DND-41 (cell line): ENCODE results near the gene NFE2L2.

Experiments
- ATAC-seq: fragments of 200-7000 bp; cut with Tn5 transposase; 3 replicates; pipeline ENCODE4 v1.9.1; 2021; ENCODE audit warnings: low read depth; ENCODE audit not compliant: insufficient read depth
- DNase-seq: peaks from one replicate; pipeline ENCODE4 v3.0.0-alpha.2; 2020
- H2AFZ ChIP-seq: 2 replicates; pipeline ENCODE4 v1.6.0; 2012; ENCODE audit warnings: low read depth, low read length
- H3K27ac ChIP-seq: 2 replicates; pipeline ENCODE4 v1.5.1; 2012; ENCODE audit warnings: low read length, inconsistent platforms
- H3K27me3 ChIP-seq: fragments of 200-600 bp; sonication (generic); 2 replicates; pipeline ENCODE4 v1.6.0; 2012; ENCODE audit warnings: low read length, mild to moderate bottlenecking, inconsistent platforms; ENCODE audit not compliant: insufficient read depth, poor library complexity
- H3K36me3 ChIP-seq: 2 replicates; pipeline ENCODE4 v1.5.1; 2012; ENCODE audit warnings: low read length, inconsistent platforms; ENCODE audit not compliant: insufficient read depth
- H3K4me1 ChIP-seq: 2 replicates; pipeline ENCODE4 v1.5.1; 2012; ENCODE audit warnings: mild to moderate bottlenecking, low read length; ENCODE audit not compliant: insufficient read depth
- H3K4me2 ChIP-seq: 2 replicates; pipeline ENCODE4 v1.6.0; 2012; ENCODE audit warnings: mild to moderate bottlenecking, moderate library complexity, low read length, inconsistent platforms; ENCODE audit not compliant: insufficient read depth
- H3K4me3 ChIP-seq, 2 experiments: fragments of 200-600 bp in 1 of 2; shearing (Covaris generic) in 1 of 2; 2 replicates each; pipeline ENCODE4 v1.5.1; 2012 to 2016; ENCODE audit warnings: inconsistent platforms in 2 of 2, low read length in 2 of 2, mild to moderate bottlenecking in 2 of 2, low read depth in 1 of 2, moderate library complexity in 1 of 2
- H3K79me2 ChIP-seq: 2 replicates; pipeline ENCODE4 v1.6.0; 2012; ENCODE audit warnings: low read length, inconsistent platforms; ENCODE audit not compliant: insufficient read depth
- H3K9ac ChIP-seq: 2 replicates; pipeline ENCODE4 v1.6.0; 2012; ENCODE audit warnings: low read depth, mild to moderate bottlenecking, inconsistent platforms, low read length, moderate library complexity
- H3K9me3 ChIP-seq: 2 replicates; pipeline ENCODE4 v1.5.1; 2012; ENCODE audit warnings: low read length, moderate library complexity, mild to moderate bottlenecking, inconsistent platforms; ENCODE audit not compliant: insufficient read depth, severe bottlenecking
- H4K20me1 ChIP-seq: 2 replicates; pipeline ENCODE4 v1.6.0; 2012; ENCODE audit warnings: low read length; ENCODE audit not compliant: insufficient read depth
- EZH2 ChIP-seq: IDR thresholded peaks from 3 replicates; pipeline ENCODE4 v1.6.1; 2012; ENCODE audit warnings: borderline replicate concordance, low read depth, mild to moderate bottlenecking, moderate library complexity, low read length, inconsistent platforms; ENCODE audit not compliant: severe bottlenecking
- TF ChIP-seq, protein P1 (sequence below): IDR thresholded peaks from 2 replicates; pipeline ENCODE4 v1.5.1; 2012; ENCODE audit warnings: borderline replicate concordance, low read length, moderate library complexity, mild to moderate bottlenecking; ENCODE audit not compliant: poor library complexity, severe bottlenecking; ENCODE audit errors: extremely low read depth

Gene NFE2L2

GRCh38 chr2:177237932-177238331, 26.6 kb downstream of the NFE2L2 start:
- Histone ChIP-seq H3K4me3 (no peak overlapping the region), H4K20me1 (peaks cover 83% of the 10 kb centered on the region), H3K79me2 (peaks cover 97% of the 10 kb centered on the region), H3K4me2 (no peak overlapping the region), H3K27me3 (no peaks in the 10 kb centered on the region), H3K36me3 (peaks cover 44% of the 10 kb centered on the region), H2AFZ (no peak overlapping the region), H3K9me3 (no peaks in the 10 kb centered on the region), H3K4me1 (peaks cover 29% of the 10 kb centered on the region), H3K9ac (no peak overlapping the region), H3K27ac (no peak overlapping the region)
- no peak for TF ChIP-seq EZH2
- TF ChIP-seq, protein P1, sequence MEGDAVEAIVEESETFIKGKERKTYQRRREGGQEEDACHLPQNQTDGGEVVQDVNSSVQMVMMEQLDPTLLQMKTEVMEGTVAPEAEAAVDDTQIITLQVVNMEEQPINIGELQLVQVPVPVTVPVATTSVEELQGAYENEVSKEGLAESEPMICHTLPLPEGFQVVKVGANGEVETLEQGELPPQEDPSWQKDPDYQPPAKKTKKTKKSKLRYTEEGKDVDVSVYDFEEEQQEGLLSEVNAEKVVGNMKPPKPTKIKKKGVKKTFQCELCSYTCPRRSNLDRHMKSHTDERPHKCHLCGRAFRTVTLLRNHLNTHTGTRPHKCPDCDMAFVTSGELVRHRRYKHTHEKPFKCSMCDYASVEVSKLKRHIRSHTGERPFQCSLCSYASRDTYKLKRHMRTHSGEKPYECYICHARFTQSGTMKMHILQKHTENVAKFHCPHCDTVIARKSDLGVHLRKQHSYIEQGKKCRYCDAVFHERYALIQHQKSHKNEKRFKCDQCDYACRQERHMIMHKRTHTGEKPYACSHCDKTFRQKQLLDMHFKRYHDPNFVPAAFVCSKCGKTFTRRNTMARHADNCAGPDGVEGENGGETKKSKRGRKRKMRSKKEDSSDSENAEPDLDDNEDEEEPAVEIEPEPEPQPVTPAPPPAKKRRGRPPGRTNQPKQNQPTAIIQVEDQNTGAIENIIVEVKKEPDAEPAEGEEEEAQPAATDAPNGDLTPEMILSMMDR = no peak
- no peak for DNase-seq
- no peak for ATAC-seq

- Histone ChIP-seq H4K20me1 (peaks cover 64% of the 10 kb centered on the region), H3K9ac (no peak overlapping the region), H3K27me3 (no peaks in the 10 kb centered on the region), H3K4me3 (no peak overlapping the region), H3K27ac (no peak overlapping the region), H3K9me3 (no peaks in the 10 kb centered on the region), H3K36me3 (peaks cover 61% of the 10 kb centered on the region), H3K4me1 (peaks cover 15% of the 10 kb centered on the region), H2AFZ (no peak overlapping the region), H3K79me2 (peaks cover 83% of the 10 kb centered on the region), H3K4me2 (no peak overlapping the region)
- DNase-seq = no peak
- TF ChIP-seq EZH2 = no peak
- TF ChIP-seq, protein P1 = no peak
- no peak for ATAC-seq
Observed at GRCh38 chr2:177235855-177236437, 28.6 kb downstream of the NFE2L2 start.

GRCh38 chr2:177234267-177234666, 30.3 kb downstream of the NFE2L2 start:
- Histone ChIP-seq H3K4me1 (no peaks in the 10 kb centered on the region), H3K27me3 (no peaks in the 10 kb centered on the region), H3K36me3 (peaks cover 72% of the 10 kb centered on the region), H3K4me3 (no peak overlapping the region), H3K9me3 (no peaks in the 10 kb centered on the region), H3K79me2 (peaks cover 70% of the 10 kb centered on the region), H2AFZ (no peak overlapping the region), H4K20me1 (peaks cover 55% of the 10 kb centered on the region), H3K4me2 (no peak overlapping the region), H3K27ac (no peak overlapping the region), H3K9ac (no peak overlapping the region)
- ATAC-seq = no peak
- DNase-seq = no peak
- TF ChIP-seq, protein P1 = no peak
- no peak for TF ChIP-seq EZH2
